Measurements from ENCODE around the gene CTU2. TPM values are rescaled to one million over a fixed set of nuclear protein-coding genes. Genes with fewer than 3 reads are reported as not detected.

CTU2 gene
- total and polyA plus RNA-seq, 9 of the 15 experiments (the other 6 are each of a cell fraction or from before 2014, with no cell fraction given) = 1.3 to 105 (median 23.2) TPM

DNA sequence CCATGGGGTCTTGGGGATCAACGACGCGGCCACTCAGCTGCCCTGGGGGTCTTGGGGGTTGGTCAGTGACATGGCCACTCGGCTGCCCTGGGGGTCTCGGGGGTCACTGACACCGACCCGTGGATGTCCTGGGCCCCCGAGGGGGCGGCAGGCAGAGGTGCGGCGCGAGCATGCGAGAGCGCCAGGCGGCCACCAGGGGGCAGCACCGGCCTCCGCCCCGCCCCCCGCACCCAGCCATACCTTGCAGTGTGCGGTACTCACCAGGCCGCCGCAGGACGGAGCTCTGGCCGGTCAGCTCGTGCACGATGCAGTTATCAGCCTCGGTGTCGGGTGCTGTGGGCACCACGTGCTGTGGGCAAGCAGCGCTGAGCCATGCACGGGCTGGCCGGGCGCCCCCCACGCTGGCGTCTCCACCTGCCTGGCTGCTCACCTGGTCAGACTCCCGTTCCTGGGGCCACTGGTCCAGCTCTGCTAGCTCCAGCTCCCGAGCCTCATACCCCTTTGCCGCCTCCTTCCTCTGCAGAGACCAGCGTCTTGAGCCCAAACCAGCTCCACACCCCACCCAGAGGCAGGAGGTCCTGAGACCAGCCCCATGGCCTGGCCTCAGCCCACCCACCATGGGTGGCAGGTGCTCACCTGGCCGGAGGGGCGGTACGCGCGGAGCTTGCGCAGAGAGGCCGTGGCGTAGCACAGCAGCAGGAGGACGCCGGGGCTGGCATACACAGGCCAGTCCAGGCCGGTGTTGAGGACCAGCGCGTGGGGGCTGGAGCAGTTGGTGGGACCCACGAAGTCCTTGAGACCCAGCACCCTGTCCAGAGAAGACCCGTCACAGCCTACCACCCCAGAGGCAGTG is 31.2 kb downstream of the CTU2 start (continued):
- TF ChIP-seq, protein P1, sequence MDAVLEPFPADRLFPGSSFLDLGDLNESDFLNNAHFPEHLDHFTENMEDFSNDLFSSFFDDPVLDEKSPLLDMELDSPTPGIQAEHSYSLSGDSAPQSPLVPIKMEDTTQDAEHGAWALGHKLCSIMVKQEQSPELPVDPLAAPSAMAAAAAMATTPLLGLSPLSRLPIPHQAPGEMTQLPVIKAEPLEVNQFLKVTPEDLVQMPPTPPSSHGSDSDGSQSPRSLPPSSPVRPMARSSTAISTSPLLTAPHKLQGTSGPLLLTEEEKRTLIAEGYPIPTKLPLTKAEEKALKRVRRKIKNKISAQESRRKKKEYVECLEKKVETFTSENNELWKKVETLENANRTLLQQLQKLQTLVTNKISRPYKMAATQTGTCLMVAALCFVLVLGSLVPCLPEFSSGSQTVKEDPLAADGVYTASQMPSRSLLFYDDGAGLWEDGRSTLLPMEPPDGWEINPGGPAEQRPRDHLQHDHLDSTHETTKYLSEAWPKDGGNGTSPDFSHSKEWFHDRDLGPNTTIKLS (IDR thresholded peaks at IDR 0.05; ENCODE audit: borderline replicate concordance, low read depth) = no peak
- TF ChIP-seq ZNF551 (CRISPR knock-in tag; IDR thresholded peaks at IDR 0.05) (no peak), ZNF121 (CRISPR knock-in tag; conservative IDR thresholded peaks at IDR 0.05) (no peak), ZNF324 (CRISPR knock-in tag; IDR thresholded peaks at IDR 0.05) (no peak)

DNA sequence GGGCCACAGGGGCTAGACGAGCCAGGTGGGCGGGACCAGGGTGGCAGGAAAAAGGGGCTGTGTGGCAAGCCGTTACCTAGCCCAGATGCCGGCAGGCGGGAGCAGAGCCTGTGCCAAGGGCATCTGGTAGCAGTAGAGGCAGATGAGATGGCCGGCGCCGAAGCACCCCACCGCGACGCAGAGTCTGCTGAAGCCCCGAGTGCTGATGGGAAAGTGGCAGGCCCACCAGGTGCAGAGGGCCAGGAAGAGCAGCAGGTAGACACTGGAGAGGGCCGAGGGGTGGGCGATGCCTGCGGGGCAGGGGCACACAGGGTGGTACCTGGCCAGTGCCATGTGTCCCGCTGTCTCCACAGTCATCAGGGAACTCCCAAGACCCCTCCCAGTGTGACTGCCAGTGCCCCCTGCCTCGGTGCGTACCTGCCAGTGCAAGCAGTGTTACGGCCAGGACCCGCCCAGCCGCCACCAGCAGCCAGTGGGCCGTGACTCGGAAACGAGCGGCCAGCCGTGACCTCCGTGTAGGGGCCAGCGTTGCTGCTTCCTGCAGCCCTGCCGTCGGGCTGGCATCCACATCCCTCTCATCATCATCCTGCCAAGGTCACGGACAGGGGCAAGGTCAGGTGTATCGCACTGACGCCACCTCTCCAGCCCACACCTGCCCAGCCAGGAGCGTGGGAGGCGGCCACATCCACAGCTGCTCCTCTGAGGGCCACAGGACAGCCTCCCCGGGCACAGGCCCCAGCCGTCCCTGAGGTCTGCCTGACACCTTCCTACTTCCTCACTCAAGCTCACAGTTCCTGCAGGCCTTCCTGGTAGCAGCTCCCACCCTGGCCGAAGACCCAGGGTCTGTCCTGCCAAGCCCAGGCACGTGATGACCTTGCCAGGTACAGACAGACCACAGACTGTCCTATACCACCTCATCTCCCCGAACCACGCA is 32.1 kb downstream of the CTU2 start:
- Histone ChIP-seq H3K9me3 (replicated peaks; ENCODE audit: control insufficient read depth, insufficient read depth, low read depth, low read length) (no peaks in the 10 kb centered on the region), H3K4me2 (ENCODE audit: insufficient read depth, low read length) (no peak overlapping the region), H3K36me3 (ENCODE audit: control insufficient read depth, insufficient read depth, low read length) (peaks cover 99% of the 10 kb centered on the region), H3K9me1 (ENCODE audit: control insufficient read depth, insufficient read depth, low read length) (no peaks in the 10 kb centered on the region), H3K4me1 (replicated peaks in 1 of 2; ENCODE audit: control insufficient read depth in 2 of 2, insufficient read depth in 2 of 2, low read length in 2 of 2) (peaks cover 0 to 94% of the 10 kb centered on the region in 2 experiments; a peak in 3 of 5 replicates), H2AFZ (ENCODE audit: low read depth, low read length) (no peak overlapping the region), H3K4me3 (no peak overlapping the region), H3K27me3 (ENCODE audit: control insufficient read depth in 2 of 2, insufficient read depth in 2 of 2, low read length in 2 of 2) (no peaks in the 10 kb centered on the region), H3K9ac (ENCODE audit: insufficient read depth in 1 of 2, low read depth in 2 of 2, low read length in 2 of 2) (peak overlapping the region in 1 of 2 experiments; percentile 74; a peak in 2 of 4 replicates), H3K79me2 (ENCODE audit: control insufficient read depth, insufficient read depth, low read length) (peaks cover 14% of the 10 kb centered on the region), H4K20me1 (replicated peaks; ENCODE audit: control insufficient read depth, insufficient read depth, low read length) (peaks cover 16% of the 10 kb centered on the region), H3K27ac (ENCODE audit: extremely low read depth, low read depth, low read length) (0 out of 3 replicates have a peak overlapping the region, but pooled peaks have one; percentile 6)
- 90% methylated on average over 41 of the region's 41 CpGs for WGBS (ENCODE audit: insufficient coverage, low coverage, missing lambda C conversion rate)
- BruUV-seq (replicated peaks) = TSS peak; percentile 41
- ChIA-PET CTCF (ENCODE audit: low intra/inter-chr PET ratio) (interaction anchor here (0.6 to 3.1 kb wide), 8 partner anchors 35 to 429 kb away, joined by 3 to 51 read pairs (median 4); partner anchors contain the start of gene PIEZO1), POLR2A (interaction anchor here (0.8 to 1.7 kb wide), 7 partner anchors 20 to 71 kb away, joined by 3 to 17 read pairs (median 4); no protein-coding TSS in a partner anchor)
- no peak for DNase-seq (ENCODE audit: extremely low read depth in 1 of 4, low spot score in 3 of 4)
- FAIRE-seq = no peak
- in situ Hi-C loops (cut with MboI) (no loop called here), intact Hi-C loops (cut with micrococcal nuclease) (no loop called here)
- no peak for ATAC-seq
- TF ChIP-seq, protein P2, sequence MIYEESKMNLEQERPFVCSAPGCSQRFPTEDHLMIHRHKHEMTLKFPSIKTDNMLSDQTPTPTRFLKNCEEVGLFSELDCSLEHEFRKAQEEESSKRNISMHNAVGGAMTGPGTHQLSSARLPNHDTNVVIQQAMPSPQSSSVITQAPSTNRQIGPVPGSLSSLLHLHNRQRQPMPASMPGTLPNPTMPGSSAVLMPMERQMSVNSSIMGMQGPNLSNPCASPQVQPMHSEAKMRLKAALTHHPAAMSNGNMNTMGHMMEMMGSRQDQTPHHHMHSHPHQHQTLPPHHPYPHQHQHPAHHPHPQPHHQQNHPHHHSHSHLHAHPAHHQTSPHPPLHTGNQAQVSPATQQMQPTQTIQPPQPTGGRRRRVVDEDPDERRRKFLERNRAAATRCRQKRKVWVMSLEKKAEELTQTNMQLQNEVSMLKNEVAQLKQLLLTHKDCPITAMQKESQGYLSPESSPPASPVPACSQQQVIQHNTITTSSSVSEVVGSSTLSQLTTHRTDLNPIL (CRISPR knock-in tag; IDR thresholded peaks at IDR 0.05) = no peak
- TF ChIP-seq, protein P3, sequence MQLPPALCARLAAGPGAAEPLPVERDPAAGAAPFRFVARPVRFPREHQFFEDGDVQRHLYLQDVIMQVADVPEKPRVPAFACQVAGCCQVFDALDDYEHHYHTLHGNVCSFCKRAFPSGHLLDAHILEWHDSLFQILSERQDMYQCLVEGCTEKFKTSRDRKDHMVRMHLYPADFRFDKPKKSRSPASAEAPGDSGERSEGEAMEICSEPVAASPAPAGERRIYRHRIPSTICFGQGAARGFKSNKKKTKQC (CRISPR knock-in tag; IDR thresholded peaks at IDR 0.05) = no peak
- TF ChIP-seq, protein P4, sequence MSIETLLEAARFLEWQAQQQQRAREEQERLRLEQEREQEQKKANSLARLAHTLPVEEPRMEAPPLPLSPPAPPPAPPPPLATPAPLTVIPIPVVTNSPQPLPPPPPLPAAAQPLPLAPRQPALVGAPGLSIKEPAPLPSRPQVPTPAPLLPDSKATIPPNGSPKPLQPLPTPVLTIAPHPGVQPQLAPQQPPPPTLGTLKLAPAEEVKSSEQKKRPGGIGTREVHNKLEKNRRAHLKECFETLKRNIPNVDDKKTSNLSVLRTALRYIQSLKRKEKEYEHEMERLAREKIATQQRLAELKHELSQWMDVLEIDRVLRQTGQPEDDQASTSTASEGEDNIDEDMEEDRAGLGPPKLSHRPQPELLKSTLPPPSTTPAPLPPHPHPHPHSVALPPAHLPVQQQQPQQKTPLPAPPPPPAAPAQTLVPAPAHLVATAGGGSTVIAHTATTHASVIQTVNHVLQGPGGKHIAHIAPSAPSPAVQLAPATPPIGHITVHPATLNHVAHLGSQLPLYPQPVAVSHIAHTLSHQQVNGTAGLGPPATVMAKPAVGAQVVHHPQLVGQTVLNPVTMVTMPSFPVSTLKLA (conservative IDR thresholded peaks at IDR 0.05) = no peak
- TF ChIP-seq TCF7 (IDR thresholded peaks at IDR 0.05; ENCODE audit: borderline replicate concordance) (no peak), ZNF384 (IDR thresholded peaks at IDR 0.05; ENCODE audit: low read depth, low read length) (no peak), SUPT5H (IDR thresholded peaks at IDR 0.05) (0 out of 2 replicates have a peak, but pooled peaks have one; percentile 16)
